ENCODE data around the gene PHKA2.
"Not testable (repeated sequence)": the region's sequence is repeated elsewhere in the genome, so short reads cannot be mapped to it uniquely, and the experiment has no call there.

The PHKA2 gene

DNA sequence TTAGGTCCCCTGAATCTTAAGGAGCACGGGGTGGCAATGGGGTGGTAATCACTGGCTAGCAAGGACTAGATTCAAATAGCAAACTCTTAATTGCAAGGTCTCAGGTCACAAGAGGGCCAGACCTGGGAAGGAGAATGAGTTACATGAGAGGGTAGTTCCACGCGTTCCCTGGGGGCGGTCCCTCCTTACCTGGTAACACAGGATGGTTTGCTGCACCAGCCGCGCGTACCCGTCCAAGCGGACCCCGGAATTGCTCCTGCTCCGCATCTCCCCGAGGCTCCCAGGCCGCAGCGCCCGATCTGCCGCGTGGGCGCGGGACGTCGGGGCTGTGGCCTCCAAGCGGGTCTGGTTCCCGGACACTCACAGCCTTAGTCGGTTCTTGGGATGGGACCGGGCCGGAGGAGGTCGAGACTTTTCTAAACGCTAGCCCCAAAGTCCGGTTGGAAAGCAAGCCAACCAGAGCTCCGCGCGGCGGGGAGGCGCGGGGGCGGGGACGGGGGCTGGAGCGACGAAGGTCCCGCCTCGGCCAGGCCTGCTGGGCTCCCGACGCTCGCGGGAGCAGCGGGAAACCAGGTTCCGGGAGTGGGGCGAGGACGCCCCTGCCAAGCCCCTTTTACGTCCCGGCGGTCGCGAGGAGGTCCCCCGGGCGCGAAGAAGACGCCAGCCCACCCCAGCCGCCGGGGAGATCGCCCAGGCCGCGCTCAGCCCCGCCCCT lies at the start of gene PHKA2:
Gene PHKA2 (minus strand): TSS at position 449 of the 715 bp plus-strand sequence. CDS start 182 bp downstream, at position 267.
- peak; percentile 11 for DNase-seq (ENCODE audit: low read depth)

GRCh38 chrX:19030805-19031204 lies 46.9 kb upstream of the PHKA2 start:
- DNase-seq (ENCODE audit: low read depth) = no peak

GRCh38 chrX:19028560-19028959 lies 44.6 kb upstream of the PHKA2 start:
- DNase-seq (ENCODE audit: low read depth) = no peak

DNA sequence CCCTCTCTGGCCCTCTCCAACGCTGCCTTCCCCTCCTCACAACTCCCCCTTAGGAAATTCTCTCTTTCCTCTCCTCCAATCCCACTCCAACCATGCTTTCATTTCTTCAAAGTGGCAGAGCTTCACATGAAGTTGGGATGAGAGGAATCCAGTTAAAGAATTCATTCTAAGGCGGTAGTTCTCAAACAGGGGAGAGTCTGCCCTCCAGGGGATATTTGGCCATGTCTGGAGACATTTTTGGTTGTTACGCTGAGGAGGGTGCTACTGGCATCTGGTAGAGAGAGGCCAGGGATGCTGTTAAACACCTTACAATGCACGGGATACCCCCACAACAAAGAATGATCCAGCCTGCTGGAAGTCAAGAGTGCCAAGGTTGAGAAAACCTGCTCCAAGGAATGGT lies 40.5 kb upstream of the PHKA2 start:
- no peak for DNase-seq (ENCODE audit: low read depth)

DNA sequence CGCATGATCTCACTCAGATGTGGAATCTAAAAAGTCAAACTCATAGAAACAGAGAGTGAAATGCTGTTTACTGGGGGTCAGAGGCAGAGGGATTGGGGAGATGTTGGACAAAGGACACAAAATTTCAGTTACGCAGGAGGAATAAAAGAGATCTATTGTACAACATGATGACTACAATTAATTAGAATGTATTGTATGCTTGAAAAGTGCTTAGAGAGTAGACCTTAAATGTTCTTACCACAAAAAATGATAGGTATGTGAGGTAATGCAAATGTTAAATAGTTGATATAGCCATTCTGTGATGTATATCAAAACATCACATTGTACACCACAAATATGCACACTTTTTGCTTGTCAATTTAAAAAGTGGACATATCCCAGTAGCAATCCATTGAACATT lies 36.1 kb upstream of the PHKA2 start:
- no peak for DNase-seq (ENCODE audit: low read depth)

GRCh38 chrX:19017271-19017670 lies 33.4 kb upstream of the PHKA2 start:
- no peak for DNase-seq (ENCODE audit: low read depth)

GRCh38 chrX:19016614-19017013 lies 32.7 kb upstream of the PHKA2 start:
- not testable (repeated sequence) for DNase-seq (ENCODE audit: low read depth)

GRCh38 chrX:19007868-19008267 lies 24.0 kb upstream of the PHKA2 start:
- no peak for DNase-seq (ENCODE audit: low read depth)

GRCh38 chrX:19007011-19007410 lies 23.1 kb upstream of the PHKA2 start:
- DNase-seq (ENCODE audit: low read depth) = no peak

DNA sequence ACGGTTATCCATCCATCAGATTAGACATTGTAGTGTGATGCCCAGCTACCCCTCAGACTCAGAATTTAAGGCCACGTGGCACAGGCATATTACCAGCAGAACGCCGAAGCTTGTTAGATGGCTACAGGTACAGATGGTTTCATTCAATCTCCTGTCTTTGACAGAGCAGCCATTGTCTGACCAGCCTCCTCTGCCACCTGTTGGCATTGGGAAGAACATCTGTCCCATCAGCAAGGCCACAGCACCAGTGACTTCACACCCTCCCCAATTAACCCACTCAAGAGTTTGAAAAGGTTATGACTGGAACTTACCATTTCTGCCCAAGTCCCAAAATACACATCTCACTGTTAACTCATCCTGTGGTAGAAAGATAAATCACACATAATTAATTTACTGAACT lies 22.0 kb upstream of the PHKA2 start:
- DNase-seq (ENCODE audit: low read depth) = no peak

- no peak for DNase-seq (ENCODE audit: low read depth)
Observed at GRCh38 chrX:19003756-19004155, 19.8 kb upstream of the PHKA2 start.

DNA sequence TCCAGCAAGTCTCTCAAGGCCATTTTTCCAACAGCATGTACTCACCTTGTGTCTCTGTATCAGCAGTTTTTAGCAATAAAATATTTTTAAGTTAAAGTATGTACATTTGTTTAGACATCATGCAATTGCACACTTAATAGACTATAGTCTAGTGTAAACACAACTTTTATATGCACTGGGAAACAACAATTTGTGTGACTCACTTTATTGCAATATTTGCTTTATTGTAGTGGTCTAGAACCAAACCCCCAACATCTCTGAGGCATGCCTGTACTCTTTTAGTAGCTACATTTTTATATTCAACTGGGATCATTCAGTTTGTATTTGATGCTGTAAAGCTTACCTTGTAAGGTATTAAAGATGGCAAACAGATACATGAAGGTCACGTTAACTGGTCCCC lies 14.7 kb upstream of the PHKA2 start:
- no peak for DNase-seq (ENCODE audit: low read depth)

GRCh38 chrX:18997916-18998315 lies 14.0 kb upstream of the PHKA2 start:
- DNase-seq (ENCODE audit: low read depth) = no peak

DNA sequence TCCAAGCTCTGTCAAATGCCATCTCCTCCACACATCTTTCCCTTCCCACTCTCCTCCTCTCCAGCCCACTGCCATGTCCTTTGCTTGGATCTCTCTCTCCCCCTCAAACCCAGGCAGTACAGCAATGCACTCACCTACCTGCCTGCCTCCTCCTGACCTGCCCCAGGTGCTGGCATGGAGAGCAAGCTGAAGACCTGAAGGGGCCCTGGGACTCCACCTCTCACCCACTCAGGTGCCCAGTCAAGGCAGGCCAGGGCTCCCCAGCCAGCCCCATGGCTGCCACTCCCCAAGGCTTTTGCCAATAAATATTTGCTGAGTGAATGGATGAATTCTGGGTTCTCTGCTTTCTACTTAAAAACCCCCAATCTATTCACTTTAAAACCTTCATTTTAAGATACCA lies 12.6 kb upstream of the PHKA2 start:
- DNase-seq (ENCODE audit: low read depth) = no peak

- peak; percentile 40 for DNase-seq (ENCODE audit: low read depth)
Observed at GRCh38 chrX:18995221-18995620, 11.3 kb upstream of the PHKA2 start.

DNA sequence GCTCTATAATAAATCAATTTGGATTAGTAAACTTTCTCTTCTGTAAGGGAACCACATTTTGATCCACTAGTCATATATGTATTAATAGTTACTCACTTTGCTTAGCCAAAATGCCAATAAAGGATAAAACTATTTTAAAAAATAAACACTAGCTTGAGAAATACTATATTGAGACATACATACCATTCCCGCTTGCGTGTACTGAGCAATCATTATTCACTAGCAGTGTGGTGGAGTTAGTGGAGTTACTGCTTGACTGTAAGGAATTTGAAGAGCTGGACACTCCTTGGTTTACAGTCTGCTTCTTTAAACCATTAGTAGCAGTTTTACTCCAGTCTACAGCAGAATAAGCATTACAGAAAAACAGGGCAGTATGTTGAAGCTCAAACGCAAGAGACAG lies 10.8 kb upstream of the PHKA2 start:
- DNase-seq (ENCODE audit: low read depth) = peak; percentile 73

- no peak for DNase-seq (ENCODE audit: low read depth)
Observed at GRCh38 chrX:18992829-18993228, 8.9 kb upstream of the PHKA2 start.

DNA sequence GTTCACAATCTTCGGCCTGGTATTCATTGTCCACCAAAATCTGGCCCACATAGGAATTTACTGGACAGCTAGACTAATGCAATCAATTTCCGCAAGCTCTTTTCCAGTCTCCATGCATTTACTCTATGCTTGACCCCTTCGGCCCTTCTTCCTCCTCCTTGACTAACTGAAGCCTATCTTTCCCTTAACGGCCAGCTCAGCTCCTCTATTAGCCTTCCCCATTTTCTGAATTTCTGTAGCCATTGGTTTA lies 1.2 kb upstream of the PHKA2 start:
- DNase-seq (ENCODE audit: low read depth) = peak; percentile 10

- peak; percentile 32 for DNase-seq (ENCODE audit: low read depth)
Observed at GRCh38 chrX:18984381-18985185, 669 bp upstream of the PHKA2 start.

DNA sequence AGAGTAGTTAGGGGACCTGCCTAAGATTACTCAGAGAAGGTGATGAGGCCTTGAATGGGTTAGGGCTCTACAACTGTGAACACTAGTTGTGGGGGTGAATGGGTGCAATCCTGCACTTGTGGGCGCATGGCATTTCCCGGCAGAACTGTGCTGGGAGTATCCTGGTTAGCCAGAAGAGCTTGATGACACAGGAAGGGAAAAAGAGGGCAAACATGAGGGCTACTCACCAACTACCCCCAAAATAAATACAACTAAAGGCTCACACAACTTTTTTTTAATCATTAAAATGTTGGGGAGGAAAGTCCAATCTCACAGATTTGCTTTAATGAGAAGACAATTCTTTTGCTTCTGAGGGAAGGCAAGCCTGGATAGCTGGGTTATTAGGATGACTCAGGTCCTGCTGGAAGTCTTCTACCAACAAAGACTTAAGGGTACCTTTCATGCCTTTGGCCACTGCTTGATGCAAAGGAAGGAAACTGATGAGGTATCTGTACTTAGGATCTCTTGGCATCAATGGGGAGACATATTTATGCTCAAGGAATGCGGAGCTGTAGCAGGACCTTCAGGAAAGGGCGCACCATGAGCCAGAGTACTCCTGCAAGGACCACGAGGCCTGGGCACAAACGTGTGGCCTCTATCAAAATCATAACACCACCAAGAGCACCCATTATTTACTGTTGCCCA lies 2.6 kb downstream of the PHKA2 start:
- DNase-seq (ENCODE audit: low read depth) = no peak

DNA sequence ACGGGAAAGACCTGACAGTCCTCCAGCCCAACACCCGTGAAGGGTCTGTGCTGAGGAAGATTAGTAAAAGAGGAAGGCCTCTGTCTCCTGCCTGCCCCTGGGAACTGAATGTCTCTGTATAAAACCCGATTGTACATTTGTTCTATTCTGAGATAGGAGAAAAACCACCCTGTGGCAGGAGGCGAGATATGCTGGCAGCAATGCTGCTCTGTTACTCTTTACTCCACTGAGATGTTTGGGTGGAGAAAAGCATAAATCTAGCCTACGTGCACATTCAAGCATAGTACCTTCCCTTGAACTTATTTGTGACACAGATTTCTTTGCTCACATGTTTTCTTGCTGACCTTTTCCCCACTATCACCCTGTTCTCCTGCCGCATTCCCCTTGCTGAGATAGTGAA lies 3.7 kb downstream of the PHKA2 start:
- not testable (repeated sequence) for DNase-seq (ENCODE audit: low read depth)

DNA sequence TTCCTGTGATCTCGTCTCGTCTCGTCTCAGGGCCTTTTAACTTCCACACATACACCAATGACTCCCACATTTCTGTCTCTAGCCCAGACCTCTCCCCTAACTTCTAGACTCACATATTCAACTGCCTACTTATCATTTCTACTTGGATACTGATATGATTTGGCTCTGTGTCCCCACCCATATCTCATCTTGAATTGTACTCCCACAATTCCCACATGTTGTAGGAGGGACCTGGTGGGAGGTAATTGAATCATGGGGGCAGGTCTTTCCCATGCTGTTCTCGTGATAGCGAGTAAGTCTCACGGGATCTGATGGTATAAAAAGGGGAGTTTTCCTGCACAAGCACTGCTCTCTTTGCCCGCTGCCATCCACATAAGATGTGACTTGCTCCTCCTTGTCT lies 8.9 kb downstream of the PHKA2 start:
- no peak for DNase-seq (ENCODE audit: low read depth)

- no peak for DNase-seq (ENCODE audit: low read depth)
Observed at GRCh38 chrX:18973527-18974192, 10.3 kb downstream of the PHKA2 start.
